ENCODE measurements around the gene PLS1. TPM values are rescaled to one million over a fixed set of nuclear protein-coding genes. Genes with fewer than 3 reads are reported as not detected.

PLS1 gene
- total and polyA plus RNA-seq, 2 of the 8 experiments (the other 6 are each of a cell fraction or from before 2014, with no cell fraction given) = 18.7 to 44.7 TPM

DNA sequence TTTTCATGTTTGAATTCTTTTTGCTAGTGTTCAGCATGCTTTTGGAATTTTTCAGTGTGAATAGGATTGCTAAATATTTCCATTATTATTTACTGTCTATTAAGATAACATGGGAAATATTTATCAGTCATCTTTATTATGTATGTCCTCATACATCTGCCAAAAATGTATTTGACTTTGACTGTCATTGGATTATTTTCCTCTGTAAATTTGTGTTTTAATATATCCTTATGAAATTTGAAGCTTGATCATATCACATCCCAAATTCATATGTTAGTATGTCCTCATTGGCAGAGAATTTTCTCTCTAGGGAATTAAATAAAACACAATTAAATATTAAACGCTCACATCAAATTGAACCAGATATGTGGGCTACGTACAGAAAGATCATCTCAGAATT lies 95.3 kb downstream of the PLS1 start (continued):
- TF ChIP-seq, protein P1, sequence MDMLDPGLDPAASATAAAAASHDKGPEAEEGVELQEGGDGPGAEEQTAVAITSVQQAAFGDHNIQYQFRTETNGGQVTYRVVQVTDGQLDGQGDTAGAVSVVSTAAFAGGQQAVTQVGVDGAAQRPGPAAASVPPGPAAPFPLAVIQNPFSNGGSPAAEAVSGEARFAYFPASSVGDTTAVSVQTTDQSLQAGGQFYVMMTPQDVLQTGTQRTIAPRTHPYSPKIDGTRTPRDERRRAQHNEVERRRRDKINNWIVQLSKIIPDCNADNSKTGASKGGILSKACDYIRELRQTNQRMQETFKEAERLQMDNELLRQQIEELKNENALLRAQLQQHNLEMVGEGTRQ (IDR thresholded peaks at IDR 0.05; ENCODE audit: low read length) = no peak
- TF ChIP-seq POLR2AphosphoS5 (IDR thresholded peaks at IDR 0.05; ENCODE audit: low read depth, low read length) = no peak
